GM21528 (cell line): ENCODE measurements around the gene EDN2.

Source experiments
- ATAC-seq: cut with Tn5 transposase; IDR thresholded peaks from one replicate; pipeline ENCODE4 v1.9.1; 2021; ENCODE audit warnings: mild to moderate bottlenecking, moderate library complexity; ENCODE audit not compliant: unreplicated experiment, low FRiP score

EDN2 gene

DNA sequence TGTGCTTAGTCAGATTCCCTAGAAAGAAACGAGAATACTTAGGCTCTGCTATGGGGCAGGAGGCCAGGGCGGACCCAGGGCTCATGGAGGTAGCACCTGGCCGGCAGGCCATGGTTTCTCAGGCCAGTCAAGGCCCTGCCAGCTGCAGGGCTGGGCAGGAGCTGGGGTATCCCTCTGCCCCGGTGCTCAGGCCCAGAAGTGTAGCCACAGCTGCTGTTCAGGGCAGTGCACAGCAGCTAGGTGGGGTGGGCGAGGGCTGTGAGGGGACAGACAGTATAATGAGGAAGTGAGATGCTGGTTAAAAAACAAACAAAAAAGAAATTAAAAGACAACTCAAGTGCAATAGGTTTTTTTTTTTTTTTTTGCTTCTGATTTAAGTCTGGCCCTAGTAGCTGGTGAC, 34.0 kb upstream of the EDN2 start:
- no peak for ATAC-seq

DNA sequence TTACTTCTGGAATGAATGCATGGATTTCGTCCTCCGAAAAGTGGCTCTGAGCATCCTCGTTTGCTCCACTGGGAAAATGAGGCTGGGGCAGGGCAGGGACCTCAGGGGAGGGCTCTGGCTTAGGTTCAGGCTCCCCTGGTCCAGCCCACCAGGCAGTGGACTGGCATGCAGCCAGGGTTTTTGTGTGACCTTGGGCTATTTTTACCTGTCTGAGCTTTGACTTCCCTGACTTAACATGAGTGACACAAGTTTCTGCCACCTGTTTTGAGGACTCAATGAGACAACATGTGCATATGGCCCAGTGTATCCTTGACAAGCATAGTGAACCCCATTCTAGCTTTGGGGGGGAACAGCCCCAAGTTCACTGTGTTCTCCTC, 32.6 kb upstream of the EDN2 start:
- no peak for ATAC-seq

DNA sequence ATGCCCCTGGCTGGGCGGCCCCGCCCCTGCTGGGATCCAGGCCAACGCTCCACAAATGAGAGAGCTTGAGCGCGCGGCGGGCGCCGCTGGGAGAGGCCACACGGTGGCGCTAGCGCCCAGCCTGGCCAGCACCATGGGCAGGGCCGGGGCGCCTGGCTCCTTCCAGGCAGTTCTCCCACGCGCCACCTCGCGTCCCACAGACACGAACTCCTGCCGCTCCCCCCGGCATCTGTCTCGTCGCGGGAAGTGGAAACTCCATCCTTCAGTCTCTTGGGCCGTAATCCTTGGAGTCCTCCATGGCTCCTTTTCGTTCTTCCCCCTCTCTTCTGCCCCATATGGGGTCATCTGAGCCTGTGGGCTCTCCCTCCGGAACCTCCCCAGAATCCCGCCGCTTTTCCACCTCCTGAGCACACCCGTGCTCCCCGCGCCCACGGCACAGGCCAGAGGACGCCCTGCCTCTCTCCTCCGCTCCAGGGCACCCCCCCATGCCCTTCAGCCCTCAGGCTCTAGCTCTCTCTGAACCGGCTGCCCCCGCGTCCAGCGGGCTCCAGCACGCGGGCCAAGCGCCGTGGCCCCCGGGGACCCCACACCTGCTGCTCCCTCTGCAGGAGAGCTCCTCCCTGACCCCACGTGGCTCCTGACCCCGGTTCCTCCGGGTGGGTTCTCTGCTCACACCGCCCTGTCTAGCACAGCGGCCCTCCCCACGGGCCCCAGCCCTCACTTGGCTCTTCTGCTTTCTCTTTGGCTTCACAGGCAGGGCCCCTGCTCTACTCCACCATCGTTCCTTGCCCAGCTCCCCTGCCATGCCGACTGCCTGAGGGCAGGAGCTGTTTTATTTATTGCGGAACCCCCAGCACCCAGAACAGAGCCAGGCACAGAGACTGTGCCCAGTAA, 31.9 kb upstream of the EDN2 start:
- ATAC-seq, result no peak

DNA sequence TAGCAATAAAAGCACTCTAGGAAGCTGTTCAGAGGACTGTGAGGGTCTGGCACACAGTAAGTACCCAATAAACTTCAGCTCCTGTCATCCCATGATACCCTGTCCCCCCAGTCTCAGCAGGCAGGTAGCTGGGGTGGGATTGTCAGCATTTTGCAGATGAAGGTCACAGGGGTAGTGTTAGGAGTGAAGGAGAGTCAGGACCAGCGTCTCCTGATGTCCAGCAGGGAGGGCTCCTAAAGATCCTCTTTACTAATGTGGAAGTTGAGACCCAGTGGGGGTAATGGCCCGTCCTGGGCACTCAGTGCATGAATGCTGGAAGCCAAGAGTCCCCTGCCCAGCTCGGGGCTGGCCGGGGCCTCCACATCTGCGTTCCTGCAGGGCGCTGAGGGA, 31.3 kb upstream of the EDN2 start:
- no peak for ATAC-seq

DNA sequence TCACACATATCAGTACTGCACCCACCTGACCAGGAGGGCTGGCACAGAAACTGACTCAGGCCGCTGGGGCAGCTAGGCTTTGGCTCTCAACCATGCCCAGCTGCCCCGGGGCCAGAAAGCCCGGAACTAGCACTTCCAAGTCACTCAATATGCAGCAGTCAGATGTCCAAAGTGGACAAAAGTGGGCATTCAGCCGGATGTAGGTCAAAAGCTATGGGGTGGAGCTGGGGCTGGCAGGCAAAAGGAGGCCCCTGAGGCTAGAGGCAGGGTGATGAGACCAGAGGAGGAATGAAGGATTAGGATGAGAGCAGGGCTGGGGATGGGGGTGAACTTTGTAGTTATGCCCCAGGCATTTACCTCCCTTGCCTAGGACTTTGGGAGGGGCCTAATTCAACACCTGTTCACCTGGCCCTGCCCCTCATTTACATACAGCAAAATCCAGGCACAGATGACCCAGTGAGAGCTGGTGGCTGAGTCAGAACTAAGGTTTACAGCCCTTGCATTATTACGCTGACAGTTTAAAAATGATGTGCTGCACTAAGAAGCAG, 30.7 kb upstream of the EDN2 start:
- no peak for ATAC-seq

DNA sequence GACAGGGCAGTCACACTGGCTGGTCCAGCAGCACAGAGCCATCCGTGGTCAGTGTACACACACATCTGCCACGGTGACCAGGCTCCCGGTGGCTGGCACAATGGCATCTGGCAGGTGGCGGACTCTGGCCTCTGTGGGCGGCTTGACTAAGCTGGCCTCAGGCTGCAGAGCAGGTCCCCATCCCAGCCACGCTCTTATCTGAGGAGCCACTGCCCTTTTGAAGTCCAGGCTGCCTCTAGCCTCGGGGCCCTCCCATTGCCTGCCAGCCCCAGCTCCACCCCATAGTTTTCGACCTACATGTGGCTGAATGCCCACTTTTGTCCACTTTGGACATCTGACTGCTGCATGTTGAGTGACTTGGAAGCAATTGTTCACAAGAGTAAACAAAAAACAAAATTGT, 29.9 kb upstream of the EDN2 start:
- ATAC-seq, result no peak

DNA sequence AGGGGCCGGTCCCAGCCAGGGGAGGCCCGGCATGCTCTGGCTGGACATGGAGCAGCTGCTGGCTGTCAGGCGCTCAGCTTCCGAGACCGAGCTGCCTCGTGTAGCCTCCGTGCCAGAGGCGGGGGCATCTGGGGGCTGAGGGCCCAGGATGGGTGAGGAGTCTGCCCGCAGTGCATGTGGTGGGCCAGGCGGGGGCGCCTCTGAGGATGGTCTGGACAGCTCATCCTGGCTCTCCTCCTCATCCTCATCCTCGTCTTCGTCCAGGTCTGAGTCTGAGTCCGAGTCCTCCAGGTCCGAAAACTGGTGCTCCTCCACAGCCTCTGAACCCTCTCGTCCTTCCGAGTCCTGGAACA, 28.9 kb upstream of the EDN2 start:
- no peak for ATAC-seq

DNA sequence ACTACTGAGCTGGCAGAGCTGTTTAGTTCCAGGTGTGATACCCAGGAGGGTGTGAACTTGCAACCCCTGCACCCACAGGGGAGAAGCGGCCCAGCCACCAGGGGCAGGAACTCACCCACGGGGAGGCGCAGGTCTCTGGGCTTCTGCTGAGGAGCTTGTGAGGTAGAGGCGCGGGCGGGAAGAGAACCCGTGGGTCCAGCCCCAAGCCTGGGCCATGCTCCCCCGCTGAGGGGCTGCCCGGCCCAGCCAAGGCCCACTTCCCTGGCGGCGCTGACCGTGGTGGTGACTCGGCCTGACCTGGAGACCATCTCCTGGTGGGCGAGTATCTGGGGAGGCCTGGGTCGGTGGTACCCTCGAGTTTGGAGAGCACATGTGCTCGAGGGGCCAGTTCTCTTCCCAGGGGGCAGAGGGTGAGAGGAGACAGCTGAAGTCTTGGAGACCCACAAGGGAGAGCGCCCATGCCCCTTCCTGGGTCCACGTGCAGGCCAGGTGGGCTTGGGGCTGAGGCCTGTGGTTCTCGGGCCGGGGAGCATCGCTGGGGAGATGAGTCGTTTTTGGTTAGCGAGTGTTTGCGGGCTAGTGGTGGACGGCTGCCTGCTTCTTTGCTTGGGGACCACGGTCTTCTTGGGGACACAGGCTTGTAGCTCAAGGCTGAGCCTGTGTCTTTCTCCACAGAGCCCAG, 28.4 kb upstream of the EDN2 start:
- ATAC-seq, result no peak

DNA sequence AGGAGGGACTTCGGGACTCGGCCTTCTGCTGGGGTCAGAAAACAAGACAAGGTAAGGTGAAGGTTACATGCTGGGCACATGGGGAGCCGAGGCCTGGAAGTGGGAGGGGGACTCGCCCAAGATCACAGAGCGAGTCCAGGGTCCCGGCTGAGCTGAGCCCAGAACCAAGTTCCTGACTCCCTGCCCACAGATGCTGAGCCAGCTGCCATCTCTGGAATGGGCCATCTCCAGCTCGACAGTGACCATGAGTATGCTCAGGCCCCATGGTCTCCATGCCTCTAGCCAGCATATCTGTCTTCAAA, 26.7 kb upstream of the EDN2 start:
- ATAC-seq, result no peak

DNA sequence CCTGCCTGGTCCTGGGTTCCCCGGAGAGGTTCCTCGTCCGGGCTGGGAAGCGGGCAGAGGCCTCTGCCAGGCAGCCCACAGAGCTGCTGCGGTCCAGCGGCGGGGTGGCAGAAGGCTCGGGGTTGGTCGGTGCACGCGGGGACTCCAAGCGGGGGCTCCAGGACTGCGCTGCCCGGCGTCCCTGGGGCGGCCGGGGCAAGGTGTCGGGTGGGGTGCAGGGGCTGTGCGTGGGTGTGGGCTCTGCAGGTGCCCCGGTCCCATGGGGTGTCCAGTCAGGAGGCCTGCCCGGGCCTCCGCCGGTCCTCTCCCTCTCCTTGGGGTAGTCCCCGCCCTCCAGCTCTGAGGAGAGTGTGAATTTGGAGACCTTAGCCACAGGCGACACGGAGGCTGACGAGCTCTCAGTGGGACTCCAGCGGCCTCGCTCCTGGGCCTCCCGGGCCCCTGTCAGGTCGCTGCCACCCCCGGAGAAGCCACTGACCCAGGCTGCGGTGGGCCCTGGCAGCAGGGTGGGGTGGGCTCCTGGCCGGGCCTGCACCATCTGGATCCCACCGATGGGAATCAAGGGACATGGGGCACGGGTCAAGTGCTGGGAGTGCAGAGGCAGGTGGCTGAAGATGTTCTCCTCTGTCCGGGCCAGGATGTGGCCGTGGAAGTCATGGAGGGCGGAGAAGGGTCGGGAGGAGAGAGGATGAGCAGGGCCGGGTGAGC, 26.2 kb upstream of the EDN2 start:
- no peak for ATAC-seq

DNA sequence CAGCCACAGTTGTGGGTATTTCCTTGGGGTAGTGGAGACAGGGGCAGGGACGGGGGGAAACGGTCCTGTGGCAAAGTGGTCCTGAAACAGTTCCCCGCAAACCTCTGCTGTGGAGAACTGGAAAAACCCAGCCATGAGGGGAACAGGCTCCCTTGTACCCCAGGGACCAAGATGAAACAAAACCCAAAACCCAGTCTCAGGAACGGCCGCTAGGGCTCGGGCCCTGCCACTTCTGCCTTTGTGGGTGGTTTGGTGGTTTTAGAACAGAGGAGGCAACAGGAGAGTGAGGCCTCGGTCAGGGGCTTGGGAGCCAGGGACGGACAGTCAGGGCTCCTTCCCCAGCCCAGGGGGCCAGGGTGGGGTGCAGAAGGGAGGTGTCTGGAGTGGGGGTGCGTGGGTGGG, 24.8 kb upstream of the EDN2 start:
- ATAC-seq, result no peak

DNA sequence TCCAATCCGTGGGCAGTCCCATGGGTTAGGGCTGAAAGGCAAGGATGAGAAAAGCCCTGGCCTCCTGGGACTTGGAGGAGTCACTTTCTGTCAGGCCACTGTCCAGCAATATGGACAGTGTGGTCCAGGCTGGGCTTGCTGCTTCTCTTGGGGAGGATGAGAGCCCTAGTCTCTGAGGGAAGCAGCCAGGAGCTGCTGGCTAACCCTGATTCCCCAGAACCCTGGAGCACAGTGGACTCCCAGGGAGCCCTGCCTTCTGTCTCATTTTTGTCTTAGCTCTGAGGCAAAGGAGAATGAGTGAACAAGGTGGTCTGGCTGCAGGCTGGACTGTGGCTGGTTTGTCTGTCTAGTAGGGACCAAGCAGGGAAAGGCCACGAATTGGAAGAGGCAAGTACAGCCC, 23.8 kb upstream of the EDN2 start:
- ATAC-seq, result no peak

DNA sequence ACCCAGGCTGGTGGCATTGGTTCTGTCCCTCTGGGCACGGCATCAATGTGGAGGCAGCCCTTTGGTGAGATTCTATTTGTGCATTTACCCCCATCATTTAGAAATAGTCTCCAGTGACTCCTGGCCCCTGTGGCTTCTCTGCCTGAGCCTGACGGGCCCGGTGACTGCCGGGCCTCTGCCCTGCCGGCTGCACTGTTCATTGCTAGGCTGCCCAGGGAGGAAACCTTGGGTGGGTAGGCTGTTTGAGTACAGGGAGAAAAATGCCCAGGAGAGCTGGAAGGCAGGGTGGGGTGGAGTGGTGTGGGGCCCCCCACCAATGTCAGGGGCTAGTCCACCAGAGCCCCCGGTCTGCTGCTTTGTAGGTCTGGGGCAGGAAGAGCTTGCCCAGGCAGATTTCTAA, 23.4 kb upstream of the EDN2 start:
- ATAC-seq, result no peak

DNA sequence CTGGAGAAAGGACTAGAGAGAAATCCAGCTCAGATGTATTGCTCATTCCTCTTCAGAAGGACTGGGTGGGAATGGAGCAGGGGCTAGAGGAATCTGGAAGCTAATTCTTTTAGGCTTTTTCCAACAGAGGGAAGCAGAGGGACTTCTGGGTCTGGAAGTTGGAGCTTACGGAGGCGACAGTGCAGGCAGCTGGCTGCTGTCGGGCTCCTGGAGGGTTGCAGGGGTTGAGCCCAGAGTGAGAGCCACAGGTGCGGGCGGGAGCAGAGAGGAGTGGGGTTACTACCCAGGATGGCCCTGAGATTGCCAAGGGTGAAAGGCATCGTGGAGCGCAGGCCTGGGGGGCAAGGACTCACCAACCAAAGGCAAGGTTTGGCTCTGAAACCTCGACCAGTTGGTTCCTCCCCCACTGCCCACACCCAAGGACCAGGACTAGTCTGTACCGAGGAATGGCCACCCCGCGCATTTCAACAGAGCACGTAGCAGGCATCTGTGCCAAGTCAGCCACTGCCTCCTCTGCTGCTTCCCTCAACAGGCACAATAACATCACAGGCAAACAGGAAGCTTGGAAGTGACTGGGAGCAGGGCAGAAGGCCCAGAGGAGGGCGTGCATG, 22.7 kb upstream of the EDN2 start:
- no peak for ATAC-seq

DNA sequence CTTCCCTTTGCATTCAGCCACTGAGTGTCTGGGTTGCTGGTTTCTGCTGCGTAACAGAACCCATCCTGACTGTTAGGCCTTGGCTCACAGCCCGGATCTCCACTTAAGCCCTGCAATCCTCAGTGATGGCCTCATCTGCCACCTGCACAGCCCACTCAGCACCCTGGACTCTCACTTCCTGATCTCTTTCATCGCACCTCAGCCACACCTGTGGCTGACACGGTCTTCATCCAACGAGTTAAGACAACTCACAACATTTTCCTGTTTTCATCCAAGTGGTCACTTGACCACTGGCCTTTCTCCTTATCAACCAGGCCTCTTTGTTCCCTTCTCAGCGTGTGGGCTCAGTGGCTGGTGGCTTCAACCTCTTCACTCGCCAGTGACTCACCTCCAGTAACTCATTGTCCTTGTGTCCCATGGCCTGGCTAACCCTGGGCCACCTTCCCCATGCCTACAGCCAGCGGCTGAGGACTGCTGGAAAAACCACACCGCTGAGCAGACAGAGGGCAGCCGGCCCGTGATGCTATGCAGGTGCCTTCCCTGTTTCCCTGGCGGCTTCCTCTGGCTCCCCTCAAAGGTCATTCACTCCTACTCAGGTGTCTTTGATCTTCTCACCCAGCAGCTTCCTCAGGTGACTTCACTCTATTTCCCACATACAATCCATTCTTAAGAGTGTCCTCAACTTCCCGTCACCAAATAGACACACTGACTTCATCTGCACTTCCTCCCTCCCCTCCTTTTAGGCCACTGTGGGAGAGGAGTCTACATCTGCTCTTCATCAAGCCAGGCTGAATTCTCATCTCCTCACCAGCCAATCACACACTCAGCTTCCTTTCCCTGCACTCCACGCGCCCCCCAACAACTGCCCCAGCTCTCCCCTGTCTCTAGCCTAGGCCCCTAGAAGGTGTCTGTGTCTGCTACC, 19.9 kb upstream of the EDN2 start:
- no peak for ATAC-seq

DNA sequence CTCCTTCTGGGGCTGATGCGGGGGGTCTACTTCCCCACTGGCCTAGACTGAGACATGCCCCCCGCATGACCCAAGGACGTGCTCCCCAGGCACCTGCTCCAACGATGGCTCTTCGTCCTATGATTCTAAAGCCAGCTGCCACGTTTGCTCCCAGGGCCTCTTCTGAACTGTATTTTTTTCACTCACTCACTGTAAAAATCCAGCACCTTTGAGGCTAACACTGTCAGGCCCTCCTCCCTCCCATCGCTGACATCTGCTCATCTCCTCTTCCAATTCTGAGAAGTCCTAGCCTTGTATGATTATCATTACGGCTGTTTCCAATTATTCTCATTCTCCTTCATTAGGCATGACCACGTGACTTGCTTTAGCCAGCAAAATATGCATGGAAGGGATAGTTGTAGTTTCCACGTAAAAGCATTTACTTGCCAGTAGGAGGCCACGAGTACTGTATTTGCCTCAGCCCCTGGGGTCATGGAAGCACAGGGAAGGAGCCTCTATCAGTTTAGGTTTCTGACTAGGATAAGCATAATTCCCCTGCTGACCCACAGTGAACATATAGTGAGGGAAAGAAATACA, 19.1 kb upstream of the EDN2 start:
- no peak for ATAC-seq

DNA sequence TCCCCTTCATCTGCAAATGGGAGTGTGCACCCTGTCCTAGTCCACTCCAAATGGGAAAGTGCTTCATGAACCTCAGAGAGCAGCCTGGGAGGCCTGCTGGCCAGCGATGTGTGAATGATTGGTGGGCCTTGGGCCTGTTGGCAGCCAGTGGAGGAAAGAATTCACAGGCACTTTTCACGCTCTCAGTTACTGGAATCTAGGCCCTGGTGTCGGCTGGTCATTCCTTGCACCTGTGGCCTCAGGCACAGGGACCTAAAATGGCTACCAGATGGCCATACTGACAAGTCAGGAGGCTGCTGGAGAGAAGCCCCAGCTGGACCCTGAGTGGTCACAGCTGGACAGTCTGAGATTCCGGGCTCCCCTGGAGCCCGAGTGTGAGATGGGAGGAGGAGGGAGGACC, 18.4 kb upstream of the EDN2 start:
- ATAC-seq, result no peak

DNA sequence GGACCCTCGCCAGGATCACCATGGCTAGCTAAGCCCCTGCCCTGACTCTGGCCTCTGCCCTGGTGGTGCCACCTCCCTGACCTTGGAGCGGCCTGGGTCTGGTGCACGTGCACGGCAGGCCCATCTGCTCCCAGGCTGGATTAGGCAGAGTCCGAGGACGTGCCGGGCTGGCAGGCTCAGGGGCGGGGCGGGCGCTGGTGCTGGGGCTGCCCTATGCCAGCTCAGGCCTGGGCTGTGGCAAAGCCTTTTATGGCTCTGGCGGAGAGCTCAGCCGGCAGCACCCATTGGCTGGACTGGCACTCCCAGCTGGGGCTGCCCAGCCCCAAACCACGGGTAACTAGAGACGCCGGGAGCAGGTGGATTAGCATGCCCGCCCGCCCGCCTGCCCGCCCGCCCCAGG, 17.1 kb upstream of the EDN2 start:
- no peak for ATAC-seq

DNA sequence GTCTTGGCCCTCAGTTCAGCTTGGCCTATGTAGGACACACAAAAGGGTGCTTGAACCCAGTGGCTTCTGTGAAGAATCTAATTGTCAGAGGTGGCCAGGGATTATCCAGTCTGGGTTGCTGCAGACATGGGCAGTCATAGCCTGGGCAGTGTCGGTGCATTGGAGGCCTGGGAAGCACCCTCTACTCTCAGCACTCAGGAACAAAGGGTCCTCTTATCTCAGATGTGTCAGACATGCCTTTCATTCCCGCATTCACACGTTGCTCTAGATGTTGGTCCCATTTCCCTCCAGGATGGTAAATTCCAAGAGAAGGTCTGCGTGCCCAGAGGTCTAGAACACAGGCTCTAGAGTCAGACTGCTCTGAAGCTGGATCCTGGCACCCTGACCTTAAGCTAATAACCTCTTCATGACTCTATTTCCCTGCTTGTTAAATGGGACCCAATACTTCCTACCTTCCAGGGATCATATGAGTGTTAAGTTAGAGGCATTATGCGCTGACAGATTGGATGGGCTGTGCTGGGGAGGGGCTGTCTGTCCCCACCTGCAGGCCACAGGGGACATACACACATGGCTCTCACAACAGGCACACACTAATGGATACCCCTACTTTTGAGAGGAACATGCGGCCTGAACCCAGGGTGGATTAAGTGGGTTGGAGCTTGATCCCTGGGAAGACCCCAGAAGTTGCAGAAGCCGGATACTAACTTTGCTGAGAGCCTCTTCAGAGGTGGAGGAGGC, 16.5 kb upstream of the EDN2 start:
- ATAC-seq, result no peak
